ENCODE data around the gene CLNS1A. TPM values are rescaled to one million over a fixed set of nuclear protein-coding genes. Genes with fewer than 3 reads are reported as not detected.

The CLNS1A gene
- total RNA-seq, 1 experiment from 2014 or later: 135 TPM

- peak; percentile 58 for DNase-seq (ENCODE audit: unreplicated experiment)
- H3K27ac Mint-ChIP-seq (ENCODE audit: low read depth, unreplicated experiment): no peak overlapping the region
- POLR2A ChIA-PET: interaction anchor here (0.8 to 1.2 kb wide), 4 partner anchors 12 to 424 kb away, joined by 3 to 4 read pairs (median 3); no protein-coding TSS in a partner anchor
- no peak overlapping the region for H3K4me3 Mint-ChIP-seq (ENCODE audit: unreplicated experiment)
- TF ChIP-seq CTCF (IDR thresholded peaks at IDR 0.05; ENCODE audit: unreplicated experiment): peak; percentile 62
- peaks cover 87% of the 10 kb centered on the region for H3K36me3 Mint-ChIP-seq (ENCODE audit: insufficient read depth, unreplicated experiment)
- BruUV-seq (replicated peaks): no TSS peak
- intact Hi-C loops (cut with micrococcal nuclease): loop anchor here (1.0 to 5.0 kb wide), 2 partner anchors 424 to 492 kb away; partner anchors contain the start of gene MYO7A
- H3K9me3 Mint-ChIP-seq (ENCODE audit: unreplicated experiment): no peaks in the 10 kb centered on the region
- H3K27me3 Mint-ChIP-seq (ENCODE audit: insufficient read depth, unreplicated experiment): no peaks in the 10 kb centered on the region
- CTCF ChIA-PET: interaction anchor here (0.6 to 5.7 kb wide), 21 partner anchors 8 to 529 kb away, joined by 3 to 37 read pairs (median 3); no protein-coding TSS in a partner anchor
- H3K4me1 Mint-ChIP-seq (ENCODE audit: insufficient read depth, unreplicated experiment): no peaks in the 10 kb centered on the region
Observed at GRCh38 chr11:77619576-77620198, 17.9 kb downstream of the CLNS1A start.

GRCh38 chr11:77617892-77618291, 19.7 kb downstream of the CLNS1A start:
- ChIA-PET POLR2A (interaction anchor here (0.7 to 1.2 kb wide), 2 partner anchors 14 to 16 kb away, joined by 3 read pairs; no protein-coding TSS in a partner anchor), CTCF (interaction anchor here (0.5 to 5.7 kb wide), 6 partner anchors 14 to 429 kb away, joined by 3 to 37 read pairs (median 4); no protein-coding TSS in a partner anchor)
- no peak overlapping the region for H3K4me3 Mint-ChIP-seq (ENCODE audit: unreplicated experiment)
- no TSS peak for BruUV-seq (replicated peaks)
- H3K27me3 Mint-ChIP-seq (ENCODE audit: insufficient read depth, unreplicated experiment): no peaks in the 10 kb centered on the region
- no peak for DNase-seq (ENCODE audit: unreplicated experiment)
- intact Hi-C loops (cut with micrococcal nuclease): loop anchor here (5.0 kb wide), 1 partner anchor 491 kb away; the partner anchor contains the start of gene MYO7A
- no peak overlapping the region for H3K27ac Mint-ChIP-seq (ENCODE audit: low read depth, unreplicated experiment)
- no peaks in the 10 kb centered on the region for H3K4me1 Mint-ChIP-seq (ENCODE audit: insufficient read depth, unreplicated experiment)
- peaks cover 85% of the 10 kb centered on the region for H3K36me3 Mint-ChIP-seq (ENCODE audit: insufficient read depth, unreplicated experiment)
- no peaks in the 10 kb centered on the region for H3K9me3 Mint-ChIP-seq (ENCODE audit: unreplicated experiment)
- TF ChIP-seq CTCF (IDR thresholded peaks at IDR 0.05; ENCODE audit: unreplicated experiment): no peak

- no peaks in the 10 kb centered on the region for H3K4me1 Mint-ChIP-seq (ENCODE audit: insufficient read depth, unreplicated experiment)
- BruUV-seq (replicated peaks): no TSS peak
- peaks cover 68% of the 10 kb centered on the region for H3K36me3 Mint-ChIP-seq (ENCODE audit: insufficient read depth, unreplicated experiment)
- H3K9me3 Mint-ChIP-seq (ENCODE audit: unreplicated experiment): no peaks in the 10 kb centered on the region
- intact Hi-C loops (cut with micrococcal nuclease): no loop called here
- no peak overlapping the region for H3K27ac Mint-ChIP-seq (ENCODE audit: low read depth, unreplicated experiment)
- POLR2A ChIA-PET: interaction anchor here (4.1 kb wide), 1 partner anchor 9 kb away, joined by 23 read pairs; no protein-coding TSS in a partner anchor
- CTCF ChIA-PET: interaction anchor here (1.7 kb wide), 1 partner anchor 63 kb away, joined by 9 read pairs; no protein-coding TSS in a partner anchor
- no peaks in the 10 kb centered on the region for H3K27me3 Mint-ChIP-seq (ENCODE audit: insufficient read depth, unreplicated experiment)
- no peak overlapping the region for H3K4me3 Mint-ChIP-seq (ENCODE audit: unreplicated experiment)
- no peak for TF ChIP-seq CTCF (IDR thresholded peaks at IDR 0.05; ENCODE audit: unreplicated experiment)
- no peak for DNase-seq (ENCODE audit: unreplicated experiment)
Observed at GRCh38 chr11:77611921-77612320, 25.7 kb downstream of the CLNS1A start.

- BruUV-seq (replicated peaks): no TSS peak
- Mint-ChIP-seq H3K27ac (ENCODE audit: low read depth, unreplicated experiment) (no peak overlapping the region), H3K27me3 (ENCODE audit: insufficient read depth, unreplicated experiment) (no peaks in the 10 kb centered on the region), H3K9me3 (ENCODE audit: unreplicated experiment) (no peaks in the 10 kb centered on the region), H3K4me1 (ENCODE audit: insufficient read depth, unreplicated experiment) (no peaks in the 10 kb centered on the region), H3K4me3 (ENCODE audit: unreplicated experiment) (no peak overlapping the region), H3K36me3 (ENCODE audit: insufficient read depth, unreplicated experiment) (peaks cover 64% of the 10 kb centered on the region)
- no peak for TF ChIP-seq CTCF (IDR thresholded peaks at IDR 0.05; ENCODE audit: unreplicated experiment)
- CTCF ChIA-PET: interaction anchor here (1.2 kb wide), 1 partner anchor 10 kb away, joined by 3 read pairs; no protein-coding TSS in a partner anchor
- DNase-seq (ENCODE audit: unreplicated experiment): no peak
- POLR2A ChIA-PET: no interaction called here
- intact Hi-C loops (cut with micrococcal nuclease): no loop called here
Observed at GRCh38 chr11:77609234-77609633, 28.4 kb downstream of the CLNS1A start.

Data from MCF 10A (cell line).